WTC11 (cell line): ENCODE measurements around the gene NPIPB6.

Experiments
- CREM ChIP-seq: sonication (generic); formaldehyde crosslinking; IDR thresholded peaks from 2 replicates; pipeline ENCODE4 v1.8.1; 2022; ENCODE audit warnings: mild to moderate bottlenecking, missing genetic modification reagents, moderate library complexity
- ELF4 ChIP-seq: sonication (generic); formaldehyde crosslinking; IDR thresholded peaks from 2 replicates; pipeline ENCODE4 v1.8.1; 2022; ENCODE audit warnings: low read depth, mild to moderate bottlenecking, moderate library complexity, missing genetic modification reagents
- FOXK1 ChIP-seq: sonication (generic); formaldehyde crosslinking; IDR thresholded peaks from 2 replicates; pipeline ENCODE4 v1.8.0; 2022; ENCODE audit warnings: mild to moderate bottlenecking, moderate library complexity, missing genetic modification reagents
- GTF2I ChIP-seq: fragments of 250-450 bp; sonication (Bioruptor Pico); conservative IDR thresholded peaks from 2 replicates; pipeline ENCODE4 v1.4.0; 2021; ENCODE audit warnings: mild to moderate bottlenecking
- MAX ChIP-seq: sonication (generic); formaldehyde crosslinking; IDR thresholded peaks from 2 replicates; pipeline ENCODE4 v1.8.0; 2022; ENCODE audit warnings: mild to moderate bottlenecking, missing genetic modification reagents
- NFYB ChIP-seq: sonication (generic); formaldehyde crosslinking; conservative IDR thresholded peaks from 2 replicates; pipeline ENCODE4 v1.8.0; 2022; ENCODE audit warnings: low read depth, missing genetic modification reagents
- NR2C2 ChIP-seq: sonication (generic); formaldehyde crosslinking; IDR thresholded peaks from 2 replicates; pipeline ENCODE4 v1.8.0; 2022; ENCODE audit warnings: mild to moderate bottlenecking, missing genetic modification reagents
- USF1 ChIP-seq: sonication (generic); formaldehyde crosslinking; IDR thresholded peaks from 2 replicates; pipeline ENCODE4 v1.8.0; 2022; ENCODE audit warnings: mild to moderate bottlenecking, missing genetic modification reagents
- ZMAT4 ChIP-seq: fragments of 250-450 bp; sonication (Bioruptor Pico); IDR thresholded peaks from 2 replicates; pipeline ENCODE4 v1.9.0; 2021; ENCODE audit warnings: mild to moderate bottlenecking
- ZNF317 ChIP-seq: sonication (generic); formaldehyde crosslinking; IDR thresholded peaks from 2 replicates; pipeline ENCODE4 v1.8.1; 2023; ENCODE audit warnings: low read depth, mild to moderate bottlenecking, moderate library complexity, missing genetic modification reagents, borderline replicate concordance
- TF ChIP-seq, protein P1 (sequence below): sonication (generic); formaldehyde crosslinking; IDR thresholded peaks from 2 replicates; pipeline ENCODE4 v1.8.1; 2023; ENCODE audit warnings: mild to moderate bottlenecking, moderate library complexity, missing genetic modification reagents
- TF ChIP-seq, protein P2 (sequence below): fragments of 200-600 bp; IDR thresholded peaks from 2 replicates; pipeline ENCODE4 v1.8.0; 2022; ENCODE audit warnings: antibody characterized with exemption
- TF ChIP-seq, protein P3 (sequence below): sonication (generic); formaldehyde crosslinking; conservative IDR thresholded peaks from 2 replicates; pipeline ENCODE4 v1.8.1; 2022; ENCODE audit warnings: mild to moderate bottlenecking, missing genetic modification reagents
- TF ChIP-seq, protein P4 (sequence below): sonication (generic); formaldehyde crosslinking; IDR thresholded peaks from 2 replicates; pipeline ENCODE4 v1.8.1; 2023; ENCODE audit warnings: mild to moderate bottlenecking, missing genetic modification reagents

- TF ChIP-seq, protein P1, sequence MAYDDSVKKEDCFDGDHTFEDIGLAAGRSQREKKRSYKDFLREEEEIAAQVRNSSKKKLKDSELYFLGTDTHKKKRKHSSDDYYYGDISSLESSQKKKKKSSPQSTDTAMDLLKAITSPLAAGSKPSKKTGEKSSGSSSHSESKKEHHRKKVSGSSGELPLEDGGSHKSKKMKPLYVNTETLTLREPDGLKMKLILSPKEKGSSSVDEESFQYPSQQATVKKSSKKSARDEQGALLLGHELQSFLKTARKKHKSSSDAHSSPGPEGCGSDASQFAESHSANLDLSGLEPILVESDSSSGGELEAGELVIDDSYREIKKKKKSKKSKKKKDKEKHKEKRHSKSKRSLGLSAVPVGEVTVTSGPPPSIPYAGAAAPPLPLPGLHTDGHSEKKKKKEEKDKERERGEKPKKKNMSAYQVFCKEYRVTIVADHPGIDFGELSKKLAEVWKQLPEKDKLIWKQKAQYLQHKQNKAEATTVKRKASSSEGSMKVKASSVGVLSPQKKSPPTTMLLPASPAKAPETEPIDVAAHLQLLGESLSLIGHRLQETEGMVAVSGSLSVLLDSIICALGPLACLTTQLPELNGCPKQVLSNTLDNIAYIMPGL (CRISPR knock-in tag) = no peak
- TF ChIP-seq ZNF317 (CRISPR knock-in tag) = no peak
- TF ChIP-seq, protein P2, sequence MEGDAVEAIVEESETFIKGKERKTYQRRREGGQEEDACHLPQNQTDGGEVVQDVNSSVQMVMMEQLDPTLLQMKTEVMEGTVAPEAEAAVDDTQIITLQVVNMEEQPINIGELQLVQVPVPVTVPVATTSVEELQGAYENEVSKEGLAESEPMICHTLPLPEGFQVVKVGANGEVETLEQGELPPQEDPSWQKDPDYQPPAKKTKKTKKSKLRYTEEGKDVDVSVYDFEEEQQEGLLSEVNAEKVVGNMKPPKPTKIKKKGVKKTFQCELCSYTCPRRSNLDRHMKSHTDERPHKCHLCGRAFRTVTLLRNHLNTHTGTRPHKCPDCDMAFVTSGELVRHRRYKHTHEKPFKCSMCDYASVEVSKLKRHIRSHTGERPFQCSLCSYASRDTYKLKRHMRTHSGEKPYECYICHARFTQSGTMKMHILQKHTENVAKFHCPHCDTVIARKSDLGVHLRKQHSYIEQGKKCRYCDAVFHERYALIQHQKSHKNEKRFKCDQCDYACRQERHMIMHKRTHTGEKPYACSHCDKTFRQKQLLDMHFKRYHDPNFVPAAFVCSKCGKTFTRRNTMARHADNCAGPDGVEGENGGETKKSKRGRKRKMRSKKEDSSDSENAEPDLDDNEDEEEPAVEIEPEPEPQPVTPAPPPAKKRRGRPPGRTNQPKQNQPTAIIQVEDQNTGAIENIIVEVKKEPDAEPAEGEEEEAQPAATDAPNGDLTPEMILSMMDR = no peak
- TF ChIP-seq CREM = no peak
- no peak for TF ChIP-seq FOXK1
- TF ChIP-seq ZMAT4 = no peak
- TF ChIP-seq NFYB (CRISPR knock-in tag) = no peak
- TF ChIP-seq, protein P3, sequence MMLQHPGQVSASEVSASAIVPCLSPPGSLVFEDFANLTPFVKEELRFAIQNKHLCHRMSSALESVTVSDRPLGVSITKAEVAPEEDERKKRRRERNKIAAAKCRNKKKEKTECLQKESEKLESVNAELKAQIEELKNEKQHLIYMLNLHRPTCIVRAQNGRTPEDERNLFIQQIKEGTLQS = no peak
- no peak for TF ChIP-seq ELF4 (CRISPR knock-in tag)
- no peak for TF ChIP-seq MAX (CRISPR knock-in tag)
- no peak for TF ChIP-seq GTF2I (CRISPR knock-in tag)
- no peak for TF ChIP-seq NR2C2 (CRISPR knock-in tag)
- TF ChIP-seq USF1 (CRISPR knock-in tag) = no peak
- TF ChIP-seq, protein P4, sequence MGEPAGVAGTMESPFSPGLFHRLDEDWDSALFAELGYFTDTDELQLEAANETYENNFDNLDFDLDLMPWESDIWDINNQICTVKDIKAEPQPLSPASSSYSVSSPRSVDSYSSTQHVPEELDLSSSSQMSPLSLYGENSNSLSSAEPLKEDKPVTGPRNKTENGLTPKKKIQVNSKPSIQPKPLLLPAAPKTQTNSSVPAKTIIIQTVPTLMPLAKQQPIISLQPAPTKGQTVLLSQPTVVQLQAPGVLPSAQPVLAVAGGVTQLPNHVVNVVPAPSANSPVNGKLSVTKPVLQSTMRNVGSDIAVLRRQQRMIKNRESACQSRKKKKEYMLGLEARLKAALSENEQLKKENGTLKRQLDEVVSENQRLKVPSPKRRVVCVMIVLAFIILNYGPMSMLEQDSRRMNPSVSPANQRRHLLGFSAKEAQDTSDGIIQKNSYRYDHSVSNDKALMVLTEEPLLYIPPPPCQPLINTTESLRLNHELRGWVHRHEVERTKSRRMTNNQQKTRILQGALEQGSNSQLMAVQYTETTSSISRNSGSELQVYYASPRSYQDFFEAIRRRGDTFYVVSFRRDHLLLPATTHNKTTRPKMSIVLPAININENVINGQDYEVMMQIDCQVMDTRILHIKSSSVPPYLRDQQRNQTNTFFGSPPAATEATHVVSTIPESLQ = no peak
Measured at GRCh38 chr16:28324235-28324886, 38.9 kb downstream of the NPIPB6 start.
